ENCODE results near the gene OCA2. TPM values are rescaled to one million over a fixed set of nuclear protein-coding genes. Genes with fewer than 3 reads are reported as not detected.

OCA2 gene
- total RNA-seq, 2 donors from 2014 or later: not detected

DNA sequence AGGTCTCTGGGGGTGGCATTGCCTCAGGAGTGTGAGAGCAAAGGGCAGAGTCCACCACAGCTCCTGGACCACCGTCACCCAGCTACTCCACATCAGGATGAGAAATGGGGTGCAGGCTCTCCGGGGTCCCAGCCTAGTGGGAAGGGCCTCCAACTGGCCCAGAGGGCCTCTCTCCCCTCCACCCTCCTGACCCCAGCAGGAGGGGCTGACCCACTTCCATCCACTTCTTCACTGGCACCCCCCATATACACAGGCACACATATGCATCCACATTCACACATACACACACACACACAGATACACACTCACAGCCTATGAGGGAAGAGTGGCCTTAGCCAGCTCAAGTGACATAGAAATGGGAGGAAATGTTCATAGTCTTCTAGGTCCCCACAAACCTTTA lies 286.0 kb downstream of the OCA2 start:
- Histone ChIP-seq H3K4me3 (no peak overlapping the region), H3K27ac (no peak overlapping the region), H3K27me3 (no peaks in the 10 kb centered on the region), H3K9me3 (no peaks in the 10 kb centered on the region), H3K4me1 (no peaks in the 10 kb centered on the region), H3K36me3 (replicated peaks in 1 of 2; ENCODE audit: insufficient read depth in 1 of 2, low read depth in 2 of 2) (no peaks in the 10 kb centered on the region)
- ATAC-seq (no peak), DNase-seq (no peak)
- WGBS, 2 donors: 69 to 73% methylated on average over 2 of the region's 2 CpGs
- TF ChIP-seq, protein P1, sequence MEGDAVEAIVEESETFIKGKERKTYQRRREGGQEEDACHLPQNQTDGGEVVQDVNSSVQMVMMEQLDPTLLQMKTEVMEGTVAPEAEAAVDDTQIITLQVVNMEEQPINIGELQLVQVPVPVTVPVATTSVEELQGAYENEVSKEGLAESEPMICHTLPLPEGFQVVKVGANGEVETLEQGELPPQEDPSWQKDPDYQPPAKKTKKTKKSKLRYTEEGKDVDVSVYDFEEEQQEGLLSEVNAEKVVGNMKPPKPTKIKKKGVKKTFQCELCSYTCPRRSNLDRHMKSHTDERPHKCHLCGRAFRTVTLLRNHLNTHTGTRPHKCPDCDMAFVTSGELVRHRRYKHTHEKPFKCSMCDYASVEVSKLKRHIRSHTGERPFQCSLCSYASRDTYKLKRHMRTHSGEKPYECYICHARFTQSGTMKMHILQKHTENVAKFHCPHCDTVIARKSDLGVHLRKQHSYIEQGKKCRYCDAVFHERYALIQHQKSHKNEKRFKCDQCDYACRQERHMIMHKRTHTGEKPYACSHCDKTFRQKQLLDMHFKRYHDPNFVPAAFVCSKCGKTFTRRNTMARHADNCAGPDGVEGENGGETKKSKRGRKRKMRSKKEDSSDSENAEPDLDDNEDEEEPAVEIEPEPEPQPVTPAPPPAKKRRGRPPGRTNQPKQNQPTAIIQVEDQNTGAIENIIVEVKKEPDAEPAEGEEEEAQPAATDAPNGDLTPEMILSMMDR (IDR thresholded peaks at IDR 0.05): no peak
- TF ChIP-seq POLR2A (IDR thresholded peaks at IDR 0.05): no peak
- intact Hi-C loops (cut with DNase I): no loop called here

DNA sequence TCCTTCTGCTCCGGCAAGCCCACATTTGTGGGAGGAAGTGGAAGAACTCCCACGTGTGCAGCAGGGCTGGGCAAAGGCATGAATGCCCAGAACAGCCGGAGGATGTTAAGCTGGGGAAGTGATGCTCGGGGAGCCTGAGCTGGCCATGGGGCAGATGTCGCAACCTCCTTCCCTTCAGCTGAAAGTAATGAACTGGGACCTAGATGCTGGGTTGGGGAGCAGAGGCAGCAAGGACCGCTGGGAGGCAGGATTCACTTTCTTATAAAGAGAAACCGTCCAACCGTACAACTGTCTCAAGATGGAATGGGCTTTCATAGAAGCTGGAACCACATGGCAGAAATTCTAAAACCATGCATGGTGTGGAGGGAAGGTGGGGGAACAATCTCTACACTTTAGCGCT lies 290.9 kb downstream of the OCA2 start:
- Histone ChIP-seq H3K36me3 (replicated peaks in 1 of 2; ENCODE audit: insufficient read depth in 1 of 2, low read depth in 2 of 2) (no peaks in the 10 kb centered on the region), H3K9me3 (no peaks in the 10 kb centered on the region), H3K27ac (no peak overlapping the region), H3K27me3 (no peaks in the 10 kb centered on the region), H3K4me1 (no peaks in the 10 kb centered on the region), H3K4me3 (no peak overlapping the region)
- 74 to 78% methylated on average over 9 of the region's 9 CpGs for WGBS, 2 donors
- DNase-seq (no peak), ATAC-seq (no peak)
- intact Hi-C loops (cut with DNase I): no loop called here
- TF ChIP-seq, protein P1 (IDR thresholded peaks at IDR 0.05): no peak
- TF ChIP-seq POLR2A (IDR thresholded peaks at IDR 0.05): no peak

DNA sequence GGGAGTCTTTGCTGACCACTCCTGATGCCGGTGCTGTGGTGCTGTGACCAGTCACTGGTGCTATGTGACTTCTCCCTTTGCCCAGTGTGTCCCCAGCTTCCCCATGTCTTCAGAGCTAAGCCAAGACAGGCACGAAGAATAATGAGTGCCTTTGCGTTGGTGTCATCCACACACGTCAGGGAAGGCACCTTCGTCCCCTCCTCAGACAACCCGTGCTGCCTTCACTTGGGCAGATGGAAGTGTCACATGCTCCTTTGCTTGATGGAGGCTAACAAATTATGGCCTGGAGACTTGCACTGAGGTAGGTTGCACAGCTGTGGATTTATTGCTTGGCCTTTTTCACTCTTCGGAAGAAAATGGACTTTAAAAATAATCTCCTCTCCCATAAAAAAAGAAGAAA lies 291.8 kb downstream of the OCA2 start:
- ATAC-seq (no peak), DNase-seq (no peak)
- 77 to 79% methylated on average over 7 of the region's 7 CpGs for WGBS, 2 donors
- no peaks in the 10 kb centered on the region for H3K27me3 ChIP-seq
- H3K27ac ChIP-seq: no peak overlapping the region
- no peaks in the 10 kb centered on the region for H3K9me3 ChIP-seq
- no peaks in the 10 kb centered on the region for H3K4me1 ChIP-seq
- intact Hi-C loops (cut with DNase I): no loop called here
- no peaks in the 10 kb centered on the region for H3K36me3 ChIP-seq (replicated peaks in 1 of 2; ENCODE audit: insufficient read depth in 1 of 2, low read depth in 2 of 2)
- no peak overlapping the region for H3K4me3 ChIP-seq
- TF ChIP-seq, protein P1 (IDR thresholded peaks at IDR 0.05): no peak
- no peak for TF ChIP-seq POLR2A (IDR thresholded peaks at IDR 0.05)

DNA sequence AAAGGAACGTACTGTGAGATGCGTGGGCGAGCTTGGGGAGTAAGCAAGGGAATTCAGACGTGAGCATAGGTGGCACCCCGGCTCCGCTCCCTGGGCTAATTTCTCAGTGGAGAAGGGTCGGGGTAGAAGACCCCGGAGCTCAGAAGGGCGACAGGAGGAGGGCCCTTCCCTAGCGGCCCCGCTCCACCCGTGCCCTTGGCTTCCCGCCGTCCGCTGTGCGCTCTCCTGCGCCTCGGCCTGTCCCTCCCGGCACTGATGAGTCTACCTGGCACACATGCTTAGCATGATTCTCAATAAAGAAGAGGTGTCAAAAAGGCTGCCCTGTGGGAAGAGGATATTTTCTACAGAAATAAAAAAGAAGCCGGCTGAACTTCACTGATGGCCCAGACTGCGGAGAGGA lies 292.7 kb downstream of the OCA2 start:
- Histone ChIP-seq H3K4me1 (no peaks in the 10 kb centered on the region), H3K9me3 (no peaks in the 10 kb centered on the region), H3K27me3 (no peaks in the 10 kb centered on the region), H3K27ac (no peak overlapping the region), H3K36me3 (replicated peaks in 1 of 2; ENCODE audit: insufficient read depth in 1 of 2, low read depth in 2 of 2) (no peaks in the 10 kb centered on the region), H3K4me3 (no peak overlapping the region)
- intact Hi-C loops (cut with DNase I): no loop called here
- no peak for ATAC-seq
- no peak for TF ChIP-seq POLR2A (IDR thresholded peaks at IDR 0.05)
- TF ChIP-seq, protein P1 (IDR thresholded peaks at IDR 0.05): no peak
- DNase-seq: no peak
- WGBS, 2 donors: 84 to 86% methylated on average over 21 of the region's 21 CpGs
